OCI-LY3 (cell line): Measurements from ENCODE around the gene NELL1.

Source experiments
- H2AFZ ChIP-seq: fragments of 200-600, 300-600 bp; shearing (Covaris generic); 2 replicates; pipeline ENCODE4 v1.6.0; 2014; ENCODE audit warnings: antibody characterized with exemption, low read depth, low read length
- H3K27ac ChIP-seq: fragments of 200-600, 300-600 bp; sonication (generic); 2 replicates; pipeline ENCODE4 v1.5.1; 2014; ENCODE audit warnings: mild to moderate bottlenecking, low read length, moderate library complexity, mixed read lengths
- H3K27me3 ChIP-seq: fragments of 200-600, 300-600 bp; sonication (generic); 2 replicates; pipeline ENCODE4 v1.6.1; 2014; ENCODE audit warnings: low read depth, low read length, mixed read lengths
- H3K36me3 ChIP-seq: fragments of 200-600, 300-600 bp; sonication (generic); replicated peaks from 2 replicates; pipeline ENCODE3; 2014; ENCODE audit warnings: low read depth, low read length, mixed read lengths
- H3K4me1 ChIP-seq: fragments of 300-600, 200-600 bp; sonication (generic); 2 replicates; pipeline ENCODE4 v1.6.1; 2014; ENCODE audit warnings: low read length, mixed read lengths
- H3K4me2 ChIP-seq: fragments of 200-600, 300-600 bp; sonication (generic); 2 replicates; pipeline ENCODE4 v1.6.1; 2014; ENCODE audit warnings: low read length, mixed read lengths
- H3K4me3 ChIP-seq: fragments of 300-600, 200-600 bp; sonication (generic); 2 replicates; pipeline ENCODE4 v1.5.1; 2014; ENCODE audit warnings: antibody characterized with exemption, mild to moderate bottlenecking, low read length, moderate library complexity
- H3K79me2 ChIP-seq: fragments of 300-600, 200-600 bp; shearing (Covaris generic); 2 replicates; pipeline ENCODE4 v1.6.1; 2014; ENCODE audit warnings: mild to moderate bottlenecking, low read length, mixed read lengths
- H3K9ac ChIP-seq: fragments of 300-600, 200-600 bp; shearing (Covaris generic); 2 replicates; pipeline ENCODE4 v1.6.0; 2014; ENCODE audit warnings: mild to moderate bottlenecking, low read length, moderate library complexity
- H3K9me3 ChIP-seq: fragments of 200-600, 300-600 bp; shearing (Covaris generic); 2 replicates; pipeline ENCODE4 v1.6.1; 2014; ENCODE audit warnings: low read length, mixed read lengths; ENCODE audit not compliant: insufficient read depth
- H4K20me1 ChIP-seq: fragments of 200-600, 300-600 bp; sonication (generic); 2 replicates; pipeline ENCODE4 v1.6.1; 2016; ENCODE audit warnings: low read length, mixed read lengths; ENCODE audit not compliant: insufficient read depth
- CTCF ChIP-seq: fragments of 200-600, 300-600 bp; sonication (generic); IDR thresholded peaks from 2 replicates; pipeline ENCODE4 v1.5.1; 2014; ENCODE audit warnings: antibody characterized with exemption, low read length, low read depth
- EZH2phosphoT487 ChIP-seq: fragments of 200-600 bp; shearing (Covaris generic); IDR thresholded peaks from 2 replicates; pipeline ENCODE4 v1.6.1; 2018; ENCODE audit warnings: antibody characterized with exemption, mixed run types, low read depth

Gene NELL1

DNA sequence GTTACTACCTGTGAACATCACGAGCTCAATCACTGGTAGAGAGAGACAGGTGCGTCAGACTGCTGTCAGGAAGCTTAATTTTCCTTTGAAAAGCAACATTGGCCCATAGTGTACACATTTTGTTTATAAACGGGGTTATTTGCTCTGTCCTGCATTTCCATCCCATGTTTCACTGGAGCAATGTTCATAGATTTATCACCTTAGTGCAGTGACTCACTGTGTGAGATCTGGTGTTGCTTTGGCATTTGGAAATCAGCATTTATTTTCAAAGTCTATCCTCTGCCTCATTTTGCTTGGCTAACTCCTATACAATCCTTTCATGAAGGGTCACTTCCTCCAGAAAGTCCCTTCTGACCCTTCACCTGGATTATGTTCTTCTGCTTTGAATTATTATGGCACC lies 529.1 kb downstream of the NELL1 start:
- Histone ChIP-seq H2AFZ (no peak overlapping the region), H3K4me1 (peaks cover 5% of the 10 kb centered on the region; the same call in 1 of the 2 replicates), H3K27me3 (no peaks in the 10 kb centered on the region), H3K79me2 (no peaks in the 10 kb centered on the region), H3K4me3 (no peak overlapping the region), H3K9me3 (no peaks in the 10 kb centered on the region), H3K36me3 (no peaks in the 10 kb centered on the region), H3K27ac (no peak overlapping the region), H3K4me2 (no peak overlapping the region), H3K9ac (no peak overlapping the region), H4K20me1 (no peaks in the 10 kb centered on the region)
- no peak for TF ChIP-seq CTCF
- TF ChIP-seq EZH2phosphoT487, result no peak

GRCh38 chr11:21205205-21205604 lies 535.8 kb downstream of the NELL1 start:
- Histone ChIP-seq H3K79me2 (no peaks in the 10 kb centered on the region), H3K27ac (no peak overlapping the region), H3K9me3 (no peaks in the 10 kb centered on the region), H3K9ac (no peak overlapping the region), H3K4me2 (no peak overlapping the region), H3K4me3 (no peak overlapping the region), H3K36me3 (no peaks in the 10 kb centered on the region), H4K20me1 (no peaks in the 10 kb centered on the region), H3K4me1 (no peaks in the 10 kb centered on the region), H3K27me3 (no peaks in the 10 kb centered on the region), H2AFZ (no peak overlapping the region)
- TF ChIP-seq CTCF (no peak), EZH2phosphoT487 (no peak)

GRCh38 chr11:21225860-21226259 lies 556.5 kb downstream of the NELL1 start:
- H4K20me1 ChIP-seq, result no peaks in the 10 kb centered on the region
- TF ChIP-seq CTCF (no peak), EZH2phosphoT487 (no peak)
- H3K4me3 ChIP-seq, result no peak overlapping the region
- H3K36me3 ChIP-seq, result no peaks in the 10 kb centered on the region
- no peaks in the 10 kb centered on the region for H3K4me1 ChIP-seq
- no peak overlapping the region for H3K9ac ChIP-seq
- H3K79me2 ChIP-seq, result no peaks in the 10 kb centered on the region
- no peaks in the 10 kb centered on the region for H3K9me3 ChIP-seq
- H2AFZ ChIP-seq, result no peak overlapping the region
- no peak overlapping the region for H3K4me2 ChIP-seq
- no peak overlapping the region for H3K27ac ChIP-seq
- no peaks in the 10 kb centered on the region for H3K27me3 ChIP-seq

- Histone ChIP-seq H4K20me1 (no peaks in the 10 kb centered on the region), H3K9me3 (no peaks in the 10 kb centered on the region), H3K9ac (no peak overlapping the region), H3K36me3 (no peaks in the 10 kb centered on the region), H3K4me3 (no peak overlapping the region), H3K4me1 (no peaks in the 10 kb centered on the region), H3K27me3 (no peaks in the 10 kb centered on the region), H2AFZ (no peak overlapping the region), H3K27ac (no peak overlapping the region), H3K79me2 (no peaks in the 10 kb centered on the region), H3K4me2 (no peak overlapping the region)
- TF ChIP-seq CTCF (no peak), EZH2phosphoT487 (no peak)
Observed at GRCh38 chr11:21229224-21229623, 559.8 kb downstream of the NELL1 start.
